ENCODE results near the gene GRK1. TPM values are rescaled to one million over a fixed set of nuclear protein-coding genes. Genes with fewer than 3 reads are reported as not detected.
A peak's percentile ranks its signal among the peaks of the same experiment; 100 is the strongest.

The GRK1 gene
- total RNA-seq, 1 donor from 2014 or later = not detected

GRCh38 chr13:113729187-113730019 is 62.4 kb downstream of the GRK1 start:
- DNase-seq = peak; percentile 70

GRCh38 chr13:113730258-113730691 is 63.3 kb downstream of the GRK1 start:
- no peak for DNase-seq

GRCh38 chr13:113730831-113731191 is 63.8 kb downstream of the GRK1 start:
- DNase-seq = no peak

GRCh38 chr13:113731192-113732175 is 64.5 kb downstream of the GRK1 start:
- no peak for DNase-seq

- DNase-seq = no peak
Observed at GRCh38 chr13:113732176-113732960, 65.3 kb downstream of the GRK1 start.

- no peak for DNase-seq
Observed at GRCh38 chr13:113732961-113733950, 66.2 kb downstream of the GRK1 start.

GRCh38 chr13:113734099-113734825 is 67.2 kb downstream of the GRK1 start:
- DNase-seq = no peak

GRCh38 chr13:113734826-113735125 is 67.8 kb downstream of the GRK1 start:
- no peak for DNase-seq

- no peak for DNase-seq
Observed at GRCh38 chr13:113735194-113735593, 68.2 kb downstream of the GRK1 start.

- DNase-seq = no peak
Observed at GRCh38 chr13:113735750-113736149, 68.7 kb downstream of the GRK1 start.

- DNase-seq = no peak
Observed at GRCh38 chr13:113736258-113736731, 69.3 kb downstream of the GRK1 start.

GRCh38 chr13:113737803-113738202 is 70.8 kb downstream of the GRK1 start:
- no peak for DNase-seq

- no peak for DNase-seq
Observed at GRCh38 chr13:113739527-113740285, 72.7 kb downstream of the GRK1 start.

GRCh38 chr13:113740286-113740556 is 73.2 kb downstream of the GRK1 start:
- no peak for DNase-seq

GRCh38 chr13:113740661-113741060 is 73.6 kb downstream of the GRK1 start:
- DNase-seq = no peak

GRCh38 chr13:113741191-113741668 is 74.2 kb downstream of the GRK1 start:
- DNase-seq = no peak

GRCh38 chr13:113742000-113742441 is 75.0 kb downstream of the GRK1 start:
- no peak for DNase-seq

GRCh38 chr13:113742445-113743120 is 75.6 kb downstream of the GRK1 start:
- DNase-seq = no peak

Data from skin of body (tissue), 2 donors.